Peyer's patch (tissue), 4 donors: ENCODE data around the gene TTI1.

Experiments used
- CTCF ChIP-seq, 6 experiments: fragments of 450-650 bp in 4 of 6; fragments of 200-600 bp in 2 of 6; sonication (generic) in 1 of 6; IDR thresholded peaks; one replicate each; pipeline ENCODE4 v1.5.1; 2017 to 2019; ENCODE audit warnings: antibody characterized with exemption in 6 of 6, mild to moderate bottlenecking in 3 of 6, moderate library complexity in 1 of 6
- POLR2A ChIP-seq, 2 donors: fragments of 450-650 bp; IDR thresholded peaks; one replicate each; pipeline ENCODE4 v1.5.1; 2017; ENCODE audit warnings: antibody characterized with exemption in 2 of 2, mild to moderate bottlenecking in 2 of 2, moderate library complexity in 2 of 2

GRCh38 chr20:38060536-38060935 lies 27.3 kb upstream of the TTI1 start:
- TF ChIP-seq CTCF (IDR thresholded peaks at IDR 0.05) (no peak), POLR2A (IDR thresholded peaks at IDR 0.05) (no peak)
